ENCODE data around the gene ANKRD39. TPM values are rescaled to one million over a fixed set of nuclear protein-coding genes. Genes with fewer than 3 reads are reported as not detected.

The ANKRD39 gene
- total RNA-seq, 4 donors from 2014 or later: 9.7 to 55.3 (median 12.7) TPM

DNA sequence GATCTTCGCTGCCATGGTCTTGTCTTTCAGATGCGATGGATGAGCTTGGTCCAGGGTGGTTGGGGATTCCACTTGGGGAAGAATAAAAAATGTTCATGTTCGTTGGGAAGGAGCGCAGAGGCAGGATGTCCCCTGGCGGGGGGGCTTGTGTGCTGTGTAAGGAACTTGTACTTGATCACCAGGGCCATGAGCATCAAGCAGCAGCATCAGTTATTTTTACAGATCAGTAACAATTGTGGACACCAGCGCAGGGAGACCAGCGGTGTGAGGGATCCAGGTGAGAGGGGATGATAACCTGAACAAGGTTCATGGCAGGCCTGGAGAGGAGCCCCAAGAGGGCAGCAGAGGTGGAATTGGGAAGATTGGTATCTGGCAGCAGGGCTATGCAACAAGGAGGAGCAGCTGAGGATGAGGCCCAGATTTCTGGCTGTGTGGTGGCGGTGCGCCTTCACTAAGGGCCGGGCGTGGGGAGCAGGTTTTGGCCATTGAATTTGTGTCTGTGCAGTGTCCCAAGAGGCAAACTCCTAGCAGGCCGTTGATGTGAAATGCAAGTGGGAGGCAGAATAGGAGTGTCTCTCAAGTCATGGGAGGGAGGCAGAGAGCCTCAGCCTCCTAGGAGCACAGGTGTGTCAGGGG lies 37.8 kb downstream of the ANKRD39 start:
- peak overlapping the region in 3 of 4 donors; percentile 40 to 98 (median 42) for H3K27ac ChIP-seq
- intact Hi-C loops (cut with DNase I; ENCODE audit: low total_unique reads) (loop anchor here (10.0 kb wide), 1 partner anchor 55 kb away; the partner anchor contains the start of gene CNNM4), in situ Hi-C loops (cut with MboI; ENCODE audit: low pct_ligation_motif_present in 1 of 4, low pct_unique_long_range_greater_than_20kb in 1 of 4, low sequenced_read_pairs in 3 of 4) (no loop called here)
- DNase-seq: no peak
- H3K9me3 ChIP-seq: no peaks in the 10 kb centered on the region
- no peak for TF ChIP-seq CTCF (IDR thresholded peaks at IDR 0.05)
- TF ChIP-seq POLR2AphosphoS5 (IDR thresholded peaks at IDR 0.05): no peak
- TF ChIP-seq POLR2A (IDR thresholded peaks at IDR 0.05): no peak
- TF ChIP-seq EP300 (IDR thresholded peaks at IDR 0.05; ENCODE audit: low read depth): no peak
- peaks cover 0 to 4% (median 2%) of the 10 kb centered on the region in 4 donors for H3K36me3 ChIP-seq
- H3K4me1 ChIP-seq: peaks cover 29 to 81% (median 62%) of the 10 kb centered on the region in 4 donors
- no peaks in the 10 kb centered on the region for H3K27me3 ChIP-seq
- 69 to 77% methylated on average over 6 to 12 of the region's 12 CpGs for WGBS, 2 donors (ENCODE audit: low coverage in 1 of 2)
- no peak overlapping the region for H3K4me3 ChIP-seq

- intact Hi-C loops (cut with DNase I; ENCODE audit: low total_unique reads): loop anchor here (10.0 kb wide), 1 partner anchor 55 kb away; the partner anchor contains the start of gene CNNM4
- Histone ChIP-seq H3K27ac (peak overlapping the region; percentile 40 to 98 (median 60)), H3K4me3 (peak overlapping the region in 2 of 4 donors; percentile 6 to 68), H3K4me1 (peaks cover 31 to 81% (median 61%) of the 10 kb centered on the region in 4 donors), H3K9me3 (no peaks in the 10 kb centered on the region), H3K36me3 (peaks cover 0 to 4% (median 0%) of the 10 kb centered on the region in 4 donors), H3K27me3 (no peaks in the 10 kb centered on the region)
- DNase-seq: peak; percentile 81
- WGBS, 2 donors (ENCODE audit: low coverage in 1 of 2): 63% methylated on average over 8 of the region's 10 CpGs; no CpG with 5 or more reads in 1 of the 2 donors
- in situ Hi-C loops (cut with MboI; ENCODE audit: low pct_ligation_motif_present in 1 of 4, low pct_unique_long_range_greater_than_20kb in 1 of 4, low sequenced_read_pairs in 3 of 4): no loop called here
- TF ChIP-seq CTCF (IDR thresholded peaks at IDR 0.05) (no peak), POLR2AphosphoS5 (IDR thresholded peaks at IDR 0.05) (peak; percentile 59 to 80 (median 67))
Measured at GRCh38 chr2:96819128-96819875, 38.5 kb downstream of the ANKRD39 start.

DNA sequence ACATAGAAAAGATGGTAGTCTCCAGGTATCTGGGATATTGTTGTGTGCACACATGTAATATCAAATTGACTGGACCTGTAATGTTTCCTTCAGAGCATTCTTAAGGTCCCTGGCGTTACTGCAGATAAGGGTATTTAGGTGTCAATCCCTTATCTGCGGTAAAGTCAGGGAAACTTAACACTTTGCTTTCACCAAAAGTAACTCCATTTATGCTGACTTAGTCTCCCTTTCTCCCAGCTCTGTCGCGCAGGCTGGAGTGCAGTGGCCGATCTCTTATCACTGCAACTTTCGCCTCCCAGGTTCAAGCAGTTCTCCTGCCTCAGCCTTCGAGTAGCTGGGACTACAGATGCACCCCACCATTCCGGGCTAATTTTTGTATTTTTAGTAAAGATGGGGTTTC lies 39.9 kb downstream of the ANKRD39 start:
- DNase-seq: no peak
- TF ChIP-seq EP300 (IDR thresholded peaks at IDR 0.05; ENCODE audit: low read depth) (no peak), POLR2A (IDR thresholded peaks at IDR 0.05) (no peak), CTCF (IDR thresholded peaks at IDR 0.05) (no peak), POLR2AphosphoS5 (IDR thresholded peaks at IDR 0.05) (no peak)
- peaks cover 0 to 3% (median 0%) of the 10 kb centered on the region in 4 donors for H3K36me3 ChIP-seq
- intact Hi-C loops (cut with DNase I; ENCODE audit: low total_unique reads) (loop anchor here (2.0 to 10.0 kb wide), 2 partner anchors 41 to 53 kb away; partner anchors contain the start of genes ANKRD39 and CNNM4), in situ Hi-C loops (cut with MboI; ENCODE audit: low pct_ligation_motif_present in 1 of 4, low pct_unique_long_range_greater_than_20kb in 1 of 4, low sequenced_read_pairs in 3 of 4) (no loop called here)
- peak overlapping the region; percentile 52 to 79 (median 62) for H3K4me3 ChIP-seq
- peak overlapping the region in 3 of 4 donors; percentile 40 to 98 (median 98) for H3K27ac ChIP-seq
- 48 to 73% methylated on average over 3 to 8 of the region's 8 CpGs for WGBS, 2 donors (ENCODE audit: low coverage in 1 of 2)
- H3K4me1 ChIP-seq: peaks cover 34 to 79% (median 55%) of the 10 kb centered on the region in 4 donors
- H3K27me3 ChIP-seq: no peaks in the 10 kb centered on the region
- H3K9me3 ChIP-seq: no peaks in the 10 kb centered on the region

All from transverse colon (tissue), 4 donors.